CD4-positive, alpha-beta T cell treated with Interleukin-17A for 4 hours (primary cell): Measurements from ENCODE around the gene MZB1.
"Not testable (repeated sequence)": the region's sequence is repeated elsewhere in the genome, so short reads cannot be mapped to it uniquely, and the experiment has no call there.

Experiments
- DNase-seq: peaks from one replicate; pipeline ENCODE4 v3.0.0-alpha.2; 2020; ENCODE audit warnings: mixed read lengths

Gene MZB1

GRCh38 chr5:139410121-139410992 lies 20.6 kb upstream of the MZB1 start:
- DNase-seq = no peak

- DNase-seq = not testable (repeated sequence)
These were observed 19.4 kb upstream of the MZB1 start for GRCh38 chr5:139409116-139409515.

- DNase-seq = no peak
These were observed 18.5 kb upstream of the MZB1 start for GRCh38 chr5:139408191-139408590.

GRCh38 chr5:139407517-139407916 lies 17.8 kb upstream of the MZB1 start:
- no peak for DNase-seq

- no peak for DNase-seq
These were observed 17.2 kb upstream of the MZB1 start for GRCh38 chr5:139406963-139407362.

GRCh38 chr5:139404484-139404840 lies 14.7 kb upstream of the MZB1 start:
- DNase-seq = peak; percentile 21

- peak; percentile 99 for DNase-seq
These were observed 14.2 kb upstream of the MZB1 start, which contains the start of gene SPATA24 for GRCh38 chr5:139403787-139404483. TSS of gene SPATA24 (minus strand) at chr5:139404089. CDS start at chr5:139404060, 29 bp downstream.

- no peak for DNase-seq
These were observed 13.7 kb upstream of the MZB1 start for GRCh38 chr5:139403418-139403786.

- DNase-seq = peak; percentile 44
These were observed 12.9 kb upstream of the MZB1 start for GRCh38 chr5:139402561-139403158.

- DNase-seq = no peak
These were observed 11.8 kb upstream of the MZB1 start for GRCh38 chr5:139401546-139401945.

- no peak for DNase-seq
These were observed 9.9 kb upstream of the MZB1 start for GRCh38 chr5:139399501-139400121.

- no peak for DNase-seq
These were observed 8.2 kb upstream of the MZB1 start for GRCh38 chr5:139397921-139398320.

- no peak for DNase-seq
These were observed 7.0 kb upstream of the MZB1 start for GRCh38 chr5:139396691-139397090.

- no peak for DNase-seq
These were observed 6.3 kb upstream of the MZB1 start for GRCh38 chr5:139395844-139396640.

- no peak for DNase-seq
These were observed 5.2 kb upstream of the MZB1 start, which contains the start of gene PROB1 for GRCh38 chr5:139394654-139395566. TSS of gene PROB1 (minus strand) at chr5:139395104. CDS start at chr5:139395081, 23 bp downstream.

- peak; percentile 71 for DNase-seq
These were observed 4.5 kb upstream of the MZB1 start for GRCh38 chr5:139394123-139394653.

- DNase-seq = peak; percentile 14
These were observed 3.9 kb upstream of the MZB1 start for GRCh38 chr5:139393497-139394122.

GRCh38 chr5:139392678-139393496 lies 3.2 kb upstream of the MZB1 start:
- peak; percentile 78 for DNase-seq

- no peak for DNase-seq
These were observed 2.6 kb upstream of the MZB1 start for GRCh38 chr5:139392324-139392677.
